ENCODE measurements around the gene POLDIP2. TPM values are rescaled to one million over a fixed set of nuclear protein-coding genes. Genes with fewer than 3 reads are reported as not detected.
"Not testable (repeated sequence)": the region's sequence is repeated elsewhere in the genome, so short reads cannot be mapped to it uniquely, and the experiment has no call there.

The POLDIP2 gene
- total and polyA plus RNA-seq, 12 donors, result 66.4 to 176 (median 152) TPM

DNA sequence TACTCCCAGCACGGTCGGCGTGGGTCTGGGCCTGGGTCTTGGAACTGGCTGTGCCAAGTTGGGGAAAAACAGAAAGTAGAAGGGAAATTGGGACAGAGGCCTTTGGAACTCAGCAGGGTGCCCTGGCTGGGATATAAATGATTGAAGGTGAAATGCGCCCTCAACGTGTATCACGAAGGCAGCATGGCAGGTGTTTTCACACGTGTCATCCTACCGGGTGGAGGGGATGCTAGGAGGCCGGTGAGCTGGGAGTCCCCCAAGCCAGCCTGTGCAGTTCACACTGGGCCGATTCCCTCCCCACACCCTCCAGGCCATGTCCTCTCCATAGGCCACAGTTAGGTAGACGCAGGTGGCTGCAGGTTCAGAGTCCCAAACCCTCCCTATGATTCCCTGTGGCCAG, 15.8 kb downstream of the POLDIP2 start:
- Histone ChIP-seq H3K36me3 (peaks cover 8 to 78% (median 66%) of the 10 kb centered on the region in 9 donors), H3K4me3 (no peak overlapping the region), H3K27ac (no peak overlapping the region), H3K27me3 (no peaks in the 10 kb centered on the region), H3K4me1 (peaks cover 12 to 70% (median 54%) of the 10 kb centered on the region in 9 donors), H3K9me3 (no peaks in the 10 kb centered on the region)
- DNase-seq (no peak), ATAC-seq (no peak)
- intact Hi-C loops (cut with DNase I), result no loop called here
- TF ChIP-seq, protein P1, sequence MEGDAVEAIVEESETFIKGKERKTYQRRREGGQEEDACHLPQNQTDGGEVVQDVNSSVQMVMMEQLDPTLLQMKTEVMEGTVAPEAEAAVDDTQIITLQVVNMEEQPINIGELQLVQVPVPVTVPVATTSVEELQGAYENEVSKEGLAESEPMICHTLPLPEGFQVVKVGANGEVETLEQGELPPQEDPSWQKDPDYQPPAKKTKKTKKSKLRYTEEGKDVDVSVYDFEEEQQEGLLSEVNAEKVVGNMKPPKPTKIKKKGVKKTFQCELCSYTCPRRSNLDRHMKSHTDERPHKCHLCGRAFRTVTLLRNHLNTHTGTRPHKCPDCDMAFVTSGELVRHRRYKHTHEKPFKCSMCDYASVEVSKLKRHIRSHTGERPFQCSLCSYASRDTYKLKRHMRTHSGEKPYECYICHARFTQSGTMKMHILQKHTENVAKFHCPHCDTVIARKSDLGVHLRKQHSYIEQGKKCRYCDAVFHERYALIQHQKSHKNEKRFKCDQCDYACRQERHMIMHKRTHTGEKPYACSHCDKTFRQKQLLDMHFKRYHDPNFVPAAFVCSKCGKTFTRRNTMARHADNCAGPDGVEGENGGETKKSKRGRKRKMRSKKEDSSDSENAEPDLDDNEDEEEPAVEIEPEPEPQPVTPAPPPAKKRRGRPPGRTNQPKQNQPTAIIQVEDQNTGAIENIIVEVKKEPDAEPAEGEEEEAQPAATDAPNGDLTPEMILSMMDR (IDR thresholded peaks at IDR 0.05), result no peak
- 93 to 94% methylated on average over 11 of the region's 11 CpGs for WGBS, 2 donors

DNA sequence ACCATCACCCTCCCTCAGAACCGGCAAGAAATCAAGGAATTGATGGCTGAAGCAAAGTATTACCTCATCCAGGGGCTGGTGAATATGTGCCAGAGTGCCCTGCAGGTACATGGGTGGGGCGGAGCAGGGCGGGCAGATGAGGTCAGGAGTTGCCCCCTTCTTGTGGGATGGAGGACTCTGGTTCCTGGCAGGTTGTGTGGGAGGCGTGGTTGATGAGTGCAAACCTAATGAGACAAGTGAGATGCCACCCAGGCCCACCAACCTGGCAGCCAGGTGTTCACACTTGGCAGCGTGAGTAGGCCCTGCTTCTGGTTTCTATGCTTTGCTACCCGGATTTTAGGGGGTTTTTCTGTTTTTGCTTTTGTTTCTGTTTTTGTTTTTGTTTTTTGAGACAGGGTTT, 17.0 kb downstream of the POLDIP2 start:
- H3K27ac ChIP-seq, result peak overlapping the region in 1 of 10 donors; percentile 99
- H3K4me1 ChIP-seq, result peaks cover 10 to 62% (median 49%) of the 10 kb centered on the region in 9 donors
- intact Hi-C loops (cut with DNase I), result no loop called here
- TF ChIP-seq, protein P1 (IDR thresholded peaks at IDR 0.05), result no peak
- ATAC-seq (no peak), DNase-seq (no peak)
- no peak overlapping the region for H3K4me3 ChIP-seq
- 89 to 93% methylated on average over 6 of the region's 6 CpGs for WGBS, 2 donors
- H3K9me3 ChIP-seq, result no peaks in the 10 kb centered on the region
- H3K36me3 ChIP-seq, result peaks cover 8 to 67% (median 58%) of the 10 kb centered on the region in 9 donors
- H3K27me3 ChIP-seq, result no peaks in the 10 kb centered on the region

DNA sequence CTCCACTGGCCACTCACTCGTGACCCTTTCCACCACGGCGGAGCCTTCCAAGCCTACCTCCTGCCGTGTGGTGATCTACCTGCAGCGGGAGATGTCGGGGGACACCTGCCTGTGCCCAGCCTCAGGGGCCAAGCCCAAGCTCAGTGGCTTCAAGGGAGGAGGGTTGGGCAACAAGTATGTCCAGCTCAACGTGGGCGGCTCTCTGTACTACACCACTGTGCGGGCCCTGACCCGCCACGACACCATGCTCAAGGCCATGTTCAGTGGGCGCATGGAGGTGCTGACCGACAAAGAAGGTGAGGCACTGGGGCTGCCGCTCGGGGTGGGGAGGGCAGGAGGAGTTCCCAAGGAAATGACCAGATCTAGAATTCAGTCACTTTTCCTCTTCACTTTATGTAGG, 17.9 kb downstream of the POLDIP2 start:
- Histone ChIP-seq H3K27me3 (no peaks in the 10 kb centered on the region), H3K36me3 (peaks cover 3 to 57% (median 51%) of the 10 kb centered on the region in 9 donors), H3K4me3 (no peak overlapping the region), H3K9me3 (no peaks in the 10 kb centered on the region), H3K27ac (peak overlapping the region in 9 of 10 donors; percentile 38 to 99 (median 98)), H3K4me1 (peaks cover 11 to 58% (median 47%) of the 10 kb centered on the region in 9 donors)
- intact Hi-C loops (cut with DNase I), result loop anchor here in 3 of 10 donors (1.0 to 10.0 kb wide), 5 partner anchors 18 to 615 kb away; partner anchors contain the start of genes NLK (in 2 of the 3), PHF12 (in 2 of the 3) and POLDIP2 (in 1 of the 3)
- 93 to 94% methylated on average over 14 to 15 of the region's 15 CpGs for WGBS, 2 donors
- ATAC-seq (no peak), DNase-seq (no peak)
- TF ChIP-seq, protein P1 (IDR thresholded peaks at IDR 0.05), result no peak

DNA sequence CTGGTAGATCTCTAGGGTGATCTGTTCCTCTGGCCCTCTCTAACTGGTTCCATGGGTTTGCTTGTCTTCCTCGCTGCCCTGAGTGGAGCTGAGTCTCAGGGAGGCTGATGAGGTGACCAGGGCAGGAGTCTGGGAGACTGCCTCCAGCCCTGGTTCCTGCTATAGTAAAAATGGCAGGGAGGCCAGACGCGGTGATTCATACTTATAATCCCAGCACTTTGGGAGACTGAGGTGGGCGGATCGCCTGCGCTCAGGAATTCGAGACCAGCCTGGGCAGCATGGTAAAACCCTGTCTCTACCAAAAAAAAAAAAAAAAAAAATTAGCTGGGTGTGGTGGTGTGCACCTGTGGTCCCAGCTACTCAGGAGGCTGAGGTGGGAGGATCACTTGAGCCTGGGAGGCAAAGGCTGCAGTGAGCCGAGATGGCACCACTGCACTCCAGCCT, 18.5 kb downstream of the POLDIP2 start:
- DNase-seq, H3K9me3 ChIP-seq, H3K27me3 ChIP-seq, ATAC-seq: not testable (repeated sequence)
- Histone ChIP-seq H3K36me3 (peaks cover 3 to 51% (median 44%) of the 10 kb centered on the region in 9 donors), H3K4me3 (peak overlapping the region in 5 of 10 donors; percentile 7 to 94 (median 31)), H3K27ac (peak overlapping the region; percentile 37 to 99 (median 98)), H3K4me1 (peaks cover 15 to 59% (median 53%) of the 10 kb centered on the region in 9 donors)
- 67 to 80% methylated on average over 8 of the region's 8 CpGs for whole genome bisulfite sequencing, 2 donors
- intact Hi-C loops (cut with DNase I), result loop anchor here in 3 of 10 donors (1.0 to 10.0 kb wide), 5 partner anchors 19 to 616 kb away; partner anchors contain the start of genes NLK (in 2 of the 3), PHF12 (in 2 of the 3) and POLDIP2 (in 1 of the 3)
